Glomerular endothelial cell (primary cell): ENCODE measurements around the gene ETV3. TPM values are rescaled to one million over a fixed set of nuclear protein-coding genes. Genes with fewer than 3 reads are reported as not detected.

ENCODE experiments used
- DNase-seq: peaks from one replicate; pipeline ENCODE4 v3.0.0-alpha.2; 2011; ENCODE audit warnings: low read depth, low spot score; ENCODE audit errors: extremely low read depth
- total RNA-seq: library from RNA; depleted of rRNA; stranded (reverse); fragments of >200 nt; gene quantifications from 2 replicates; pipeline ENCODE4 v1.2.3, GENCODE V29; 2015

Gene ETV3
- total RNA-seq, 1 donor from 2014 or later = 19.5 TPM

- no peak for DNase-seq
Observed at GRCh38 chr1:157162345-157162744, 24.1 kb upstream of the ETV3 start.

GRCh38 chr1:157161901-157162300 is 23.7 kb upstream of the ETV3 start:
- DNase-seq = no peak

DNA sequence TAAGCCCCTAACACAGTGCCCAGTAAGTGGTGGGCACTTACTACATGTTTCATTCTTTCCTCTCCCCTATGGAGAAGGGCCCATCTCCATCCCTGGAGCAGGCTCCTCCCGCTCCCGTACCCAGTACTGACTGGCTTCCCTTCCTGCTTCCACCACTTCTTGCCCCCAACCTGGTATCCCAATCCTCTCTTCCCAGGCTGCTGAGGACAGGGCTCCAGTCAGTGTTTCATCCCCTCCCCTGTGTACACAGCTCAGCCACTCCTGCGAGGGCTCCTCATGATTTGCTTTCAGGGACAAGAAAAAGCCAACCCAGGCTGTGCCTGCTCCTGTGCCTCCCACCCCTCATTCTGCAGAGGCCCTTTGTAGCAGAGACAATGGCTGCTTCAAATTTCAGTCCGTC is 20.8 kb upstream of the ETV3 start:
- DNase-seq = no peak

GRCh38 chr1:157157501-157158190 is 19.5 kb upstream of the ETV3 start:
- no peak for DNase-seq

- DNase-seq = no peak
Observed at GRCh38 chr1:157156058-157156541, 17.9 kb upstream of the ETV3 start.

DNA sequence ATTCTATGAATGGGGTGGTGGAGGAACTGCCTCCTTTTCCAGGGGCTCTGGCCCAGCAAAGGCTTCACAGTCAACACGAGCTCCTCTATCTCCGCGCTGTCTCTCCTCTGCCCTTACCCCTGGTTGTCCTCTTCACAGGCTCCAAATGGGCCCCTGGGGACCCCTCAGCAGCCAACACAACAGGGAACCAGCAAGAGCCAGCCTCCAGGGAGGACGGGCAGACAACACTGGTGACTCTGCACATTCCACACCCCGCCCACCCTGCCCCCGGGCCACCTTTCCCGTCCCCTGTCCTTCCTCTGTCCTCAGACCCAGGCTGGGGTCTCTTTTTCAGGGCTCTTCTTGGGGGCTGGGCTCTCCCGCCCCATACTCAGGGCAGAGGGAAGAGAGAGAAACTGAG is 17.5 kb upstream of the ETV3 start:
- no peak for DNase-seq

DNA sequence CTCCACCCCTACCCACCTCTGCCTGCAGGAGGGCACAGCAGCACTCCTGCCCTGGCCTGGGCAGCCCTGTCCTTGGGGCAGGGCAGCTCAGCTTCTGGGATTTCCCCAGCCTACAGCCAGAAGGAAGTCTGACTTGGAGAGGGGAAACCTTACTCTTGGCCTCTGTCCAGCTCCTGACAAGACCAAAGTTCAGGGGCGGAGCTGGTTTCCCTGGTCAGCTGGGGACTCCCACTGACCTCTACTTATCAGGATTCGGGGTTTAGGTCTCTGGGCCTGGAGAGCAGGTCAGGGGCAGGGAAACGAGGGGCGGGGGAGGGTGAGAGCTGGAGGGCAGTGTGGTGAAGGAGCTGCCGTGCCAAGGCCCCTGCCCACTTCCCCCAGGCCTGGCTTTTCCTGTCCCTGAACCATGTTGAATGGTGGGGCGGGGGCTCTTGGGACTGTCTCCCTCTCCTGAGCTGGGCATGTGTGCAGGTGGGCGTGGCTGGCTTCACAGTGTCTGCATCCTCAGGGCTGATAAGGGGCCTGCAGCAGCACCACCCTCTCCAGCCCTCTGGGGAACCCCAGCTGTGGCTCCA is 16.8 kb upstream of the ETV3 start:
- DNase-seq = peak; percentile 47

DNA sequence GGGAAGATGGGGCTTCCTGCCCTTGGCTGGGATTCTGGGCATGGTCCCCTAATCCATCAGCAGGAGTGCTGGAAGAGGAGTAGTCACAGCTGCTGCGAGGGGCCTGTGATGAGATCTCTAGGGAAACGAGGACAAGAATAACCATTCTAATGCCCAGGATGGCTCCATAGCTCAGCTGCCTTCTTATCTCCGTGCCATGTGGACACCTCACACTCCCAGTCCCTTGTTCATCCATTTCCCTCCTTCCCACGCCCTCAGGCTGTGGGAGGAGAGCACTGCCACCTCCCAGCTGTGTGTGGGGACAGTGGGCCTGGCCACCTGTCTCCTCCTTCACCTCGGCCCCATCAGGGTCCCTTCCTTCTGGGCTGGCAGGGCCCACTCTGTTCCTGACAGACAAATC is 16.1 kb upstream of the ETV3 start:
- DNase-seq = no peak

- DNase-seq = no peak
Observed at GRCh38 chr1:157153746-157154145, 15.6 kb upstream of the ETV3 start.

DNA sequence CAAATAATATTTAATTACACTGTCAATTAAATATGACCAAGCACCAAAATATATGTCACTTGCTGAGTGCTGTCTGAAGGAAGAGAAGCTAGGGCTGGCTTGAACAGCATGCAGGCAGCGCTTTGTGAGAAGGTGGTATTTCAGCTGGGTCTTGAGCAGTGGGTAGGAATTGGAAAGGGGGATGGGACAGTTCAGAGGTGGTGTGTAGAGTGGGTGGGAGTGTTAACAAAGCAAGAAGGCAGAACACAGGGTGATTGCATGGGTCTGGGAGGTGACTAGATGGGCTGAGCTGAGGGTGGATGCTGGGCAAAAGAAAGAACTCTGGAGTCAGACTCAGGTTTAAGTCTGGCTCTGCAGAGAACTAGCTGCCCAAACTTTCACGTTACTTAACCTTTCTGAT is 14.3 kb upstream of the ETV3 start:
- DNase-seq = no peak

DNA sequence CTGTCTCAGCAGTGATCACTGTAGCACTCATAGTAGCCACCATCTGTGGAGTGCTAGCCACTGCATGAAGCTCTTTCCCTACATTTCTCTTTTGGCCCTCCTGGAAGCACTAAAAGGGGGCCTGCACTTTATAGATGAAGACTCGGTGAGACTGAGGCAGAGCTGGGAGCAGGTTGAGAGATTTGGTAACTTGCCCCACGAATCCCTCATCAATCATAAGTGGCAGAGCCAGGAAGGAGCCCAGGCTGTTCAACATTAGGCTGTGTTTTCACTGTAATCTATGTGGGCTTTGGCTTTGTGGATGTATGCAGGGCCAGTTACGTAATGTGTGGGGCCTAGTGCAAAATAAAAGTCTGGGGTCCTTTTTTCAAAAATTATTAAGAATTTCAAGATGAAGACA is 13.3 kb upstream of the ETV3 start:
- DNase-seq = no peak

DNA sequence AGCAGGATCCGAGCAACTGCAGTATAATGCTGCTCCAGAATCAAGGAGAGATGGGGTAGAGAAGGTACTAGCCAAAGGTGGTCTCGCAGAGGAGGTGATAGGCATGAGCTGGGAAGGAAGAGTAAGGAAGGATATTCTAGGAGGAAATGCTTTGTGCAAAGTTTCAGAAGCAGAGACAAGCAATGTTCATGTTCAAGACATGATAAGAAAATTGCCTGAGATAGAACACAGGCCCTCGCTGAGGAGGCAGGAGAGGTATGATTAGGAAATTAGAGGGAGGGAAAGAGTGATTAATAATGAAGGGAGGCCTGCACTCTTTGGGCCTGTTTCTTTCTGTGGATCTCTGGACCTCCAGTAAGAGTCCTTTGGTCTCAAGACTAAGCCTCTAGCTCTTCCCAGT is 12.9 kb upstream of the ETV3 start:
- no peak for DNase-seq

GRCh38 chr1:157150631-157151030 is 12.4 kb upstream of the ETV3 start:
- no peak for DNase-seq

DNA sequence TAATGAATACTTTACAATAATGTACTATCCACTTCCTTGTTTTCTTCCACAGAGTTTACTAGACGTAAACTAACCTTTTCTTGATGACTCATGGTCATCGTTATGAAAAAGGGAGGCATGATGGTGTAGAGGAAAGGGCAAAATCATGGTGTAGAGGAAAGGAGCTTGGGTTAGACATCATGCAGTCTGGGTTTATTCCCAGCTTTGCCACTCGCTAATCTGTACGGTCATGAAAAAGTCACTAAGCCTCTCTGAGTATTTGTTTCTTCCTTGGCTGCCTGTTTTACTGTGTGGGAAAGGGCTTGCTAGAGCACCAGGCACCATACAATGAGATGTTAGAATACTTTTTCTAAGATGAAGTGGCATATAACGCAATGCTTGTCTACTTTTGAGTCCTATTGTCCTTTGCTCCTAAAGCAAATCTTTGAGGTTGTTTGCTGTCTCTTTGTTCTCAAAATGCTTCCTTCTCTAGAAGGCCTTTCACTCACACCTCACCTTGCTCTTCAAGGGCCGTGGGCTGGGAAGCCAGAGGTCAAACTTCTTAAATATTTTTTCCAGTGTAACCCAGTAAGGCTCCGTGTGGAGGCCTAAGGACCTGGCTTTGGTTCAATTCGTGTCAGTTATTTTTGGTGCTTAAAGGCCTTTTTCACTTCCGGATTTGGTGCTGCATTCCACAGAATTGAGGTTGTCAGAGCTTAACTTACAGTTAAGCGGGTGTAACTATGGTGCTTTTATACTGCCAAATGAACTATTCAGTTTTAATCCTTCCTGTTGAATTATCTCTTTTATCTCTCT is 9.9 kb upstream of the ETV3 start:
- no peak for DNase-seq

DNA sequence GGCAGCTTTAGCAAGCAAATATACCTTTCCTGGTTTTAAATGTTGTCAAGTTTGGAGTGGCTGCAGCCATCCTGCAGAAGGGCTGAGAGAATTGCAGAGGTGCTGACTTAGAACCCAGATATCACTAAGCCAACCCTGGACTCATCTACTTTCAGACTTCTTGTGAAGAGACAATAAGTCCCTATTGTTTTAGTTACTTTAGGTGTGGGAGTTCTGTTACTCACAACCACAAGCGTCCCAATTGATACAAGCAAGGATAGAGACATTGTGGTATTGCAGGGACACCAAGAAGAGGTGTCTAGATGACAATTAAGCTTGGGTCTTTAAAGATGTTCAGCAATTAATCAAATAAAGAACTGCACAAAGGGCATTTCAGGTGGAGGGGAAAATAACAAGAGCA is 8.8 kb upstream of the ETV3 start:
- DNase-seq = no peak

DNA sequence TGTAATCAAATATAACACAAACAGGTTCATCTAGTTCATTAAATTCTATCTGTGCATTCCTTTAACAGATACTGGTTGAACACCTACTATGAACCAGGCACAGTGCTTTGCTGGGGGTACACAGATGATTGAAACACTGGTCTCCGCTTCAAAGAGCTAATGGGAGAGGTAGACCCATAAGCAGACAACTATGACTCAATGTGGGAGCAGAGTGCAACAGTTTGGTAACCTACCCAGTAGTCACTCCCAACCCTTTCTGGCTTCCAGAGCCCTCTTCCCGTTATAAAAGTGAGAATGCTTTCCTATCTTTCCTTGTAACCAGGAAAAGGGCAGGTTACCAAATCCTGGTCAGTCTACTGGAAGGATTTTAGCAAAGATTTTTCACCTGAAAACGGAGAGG is 8.0 kb upstream of the ETV3 start:
- no peak for DNase-seq

- DNase-seq = no peak
Observed at GRCh38 chr1:157145076-157145475, 6.9 kb upstream of the ETV3 start.

GRCh38 chr1:157144509-157144908 is 6.3 kb upstream of the ETV3 start:
- DNase-seq = no peak

GRCh38 chr1:157142765-157143423 is 4.7 kb upstream of the ETV3 start:
- DNase-seq = no peak

GRCh38 chr1:157142201-157142600 is 4.0 kb upstream of the ETV3 start:
- DNase-seq = no peak

DNA sequence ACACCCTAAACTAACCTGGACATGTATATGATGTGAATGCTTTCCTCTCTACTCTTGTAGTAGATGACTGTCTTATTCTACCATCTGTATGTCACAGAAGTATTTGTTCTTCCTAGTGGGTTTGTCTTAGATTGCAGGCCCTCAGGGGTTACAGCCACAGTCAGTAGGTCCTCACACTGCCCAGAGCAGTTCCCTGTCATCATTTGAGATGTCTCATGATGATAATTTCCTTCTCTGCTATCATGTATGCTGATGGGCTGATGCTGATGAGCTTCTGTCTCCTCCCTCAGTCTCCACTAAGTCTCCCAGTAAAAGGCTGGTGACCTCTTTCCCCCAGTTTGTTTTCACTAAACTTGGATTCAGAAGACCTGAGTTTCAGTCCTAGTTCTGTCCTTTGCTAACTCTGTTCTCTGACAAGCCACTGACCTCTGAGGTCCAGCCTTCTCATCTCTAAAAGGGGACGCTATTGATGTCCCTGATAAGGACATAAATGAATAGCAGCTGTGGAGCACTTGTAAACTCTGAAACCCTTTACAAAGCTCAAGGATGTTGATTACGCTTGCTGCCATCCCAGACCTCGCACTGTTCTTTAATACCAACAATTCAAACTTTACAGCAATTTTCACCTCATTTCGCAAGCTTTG is 3.1 kb upstream of the ETV3 start:
- DNase-seq = no peak
